ENCODE results near the gene FBXO45.
A peak's percentile ranks its signal among the peaks of the same experiment; 100 is the strongest.
"Not testable (repeated sequence)": the region's sequence is repeated elsewhere in the genome, so short reads cannot be mapped to it uniquely, and the experiment has no call there.

Gene FBXO45

GRCh38 chr3:196557236-196557635, 11.2 kb upstream of the FBXO45 start:
- DNase-seq (ENCODE audit: low spot score): no peak

- no peak for DNase-seq (ENCODE audit: low spot score)
Measured at GRCh38 chr3:196558476-196558875, 10.0 kb upstream of the FBXO45 start.

DNA sequence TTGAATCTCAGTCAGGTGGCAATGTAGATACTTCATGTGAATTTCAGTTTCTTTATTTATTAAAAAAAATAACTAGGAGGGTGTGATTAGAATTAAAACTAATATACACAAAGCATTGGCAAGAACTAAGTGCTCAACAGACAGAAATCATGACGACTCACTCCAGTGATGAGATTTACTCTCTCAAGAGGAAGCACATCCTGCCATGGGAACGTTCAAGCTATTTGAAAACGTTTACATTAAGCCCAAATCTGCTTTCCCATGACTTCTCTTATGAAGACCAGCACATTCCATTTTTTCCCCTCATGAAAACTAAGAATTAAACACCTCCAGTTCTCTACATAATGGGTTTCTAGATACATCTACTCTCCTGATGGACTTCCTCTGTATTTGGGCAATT, 8.6 kb upstream of the FBXO45 start:
- DNase-seq (ENCODE audit: low spot score): no peak

DNA sequence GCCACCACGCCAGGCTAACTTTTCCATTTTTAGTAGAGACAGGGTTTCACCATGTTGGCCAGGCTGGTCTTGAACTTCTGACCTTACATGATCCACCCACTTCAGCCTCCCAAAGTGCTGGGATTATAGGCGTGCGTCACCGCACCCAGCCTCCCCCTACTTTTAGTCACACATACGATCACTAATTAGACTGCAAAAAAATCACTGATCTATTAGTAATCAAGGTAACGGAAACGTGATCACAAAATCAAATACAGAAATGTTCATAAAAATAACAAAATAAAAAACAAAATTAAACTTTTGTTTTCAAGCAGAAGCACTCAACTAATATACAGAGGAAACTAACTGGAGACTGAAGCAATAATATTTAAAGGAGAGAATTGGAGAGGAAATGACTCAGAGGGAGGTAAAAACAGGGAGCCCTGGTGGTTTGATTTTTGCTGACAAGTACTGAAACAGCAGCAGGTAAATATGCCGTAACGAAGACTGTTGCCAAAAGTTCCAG, 4.7 kb upstream of the FBXO45 start:
- no peak for DNase-seq (ENCODE audit: low spot score)

DNA sequence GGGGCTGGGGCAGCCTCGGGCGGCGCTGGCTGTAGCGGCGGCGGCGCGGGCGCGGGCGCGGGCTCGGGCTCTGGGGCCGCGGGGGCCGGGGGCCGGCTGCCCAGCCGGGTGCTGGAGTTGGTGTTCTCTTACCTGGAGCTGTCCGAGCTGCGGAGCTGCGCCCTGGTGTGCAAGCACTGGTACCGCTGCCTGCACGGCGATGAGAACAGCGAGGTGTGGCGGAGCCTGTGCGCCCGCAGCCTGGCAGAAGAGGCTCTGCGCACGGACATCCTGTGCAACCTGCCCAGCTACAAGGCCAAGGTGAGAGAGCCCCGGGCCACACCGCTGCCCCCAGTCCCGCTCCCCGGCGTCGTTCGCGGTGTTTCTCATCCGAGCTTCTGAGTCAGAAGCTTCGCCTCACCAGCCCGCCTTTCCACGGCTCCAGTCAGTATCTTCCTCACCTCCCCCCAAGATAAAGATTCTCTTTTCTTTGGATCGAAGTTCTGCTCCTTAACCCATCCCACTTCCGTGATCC, 600 bp downstream of the FBXO45 start:
- DNase-seq (ENCODE audit: low spot score): no peak

DNA sequence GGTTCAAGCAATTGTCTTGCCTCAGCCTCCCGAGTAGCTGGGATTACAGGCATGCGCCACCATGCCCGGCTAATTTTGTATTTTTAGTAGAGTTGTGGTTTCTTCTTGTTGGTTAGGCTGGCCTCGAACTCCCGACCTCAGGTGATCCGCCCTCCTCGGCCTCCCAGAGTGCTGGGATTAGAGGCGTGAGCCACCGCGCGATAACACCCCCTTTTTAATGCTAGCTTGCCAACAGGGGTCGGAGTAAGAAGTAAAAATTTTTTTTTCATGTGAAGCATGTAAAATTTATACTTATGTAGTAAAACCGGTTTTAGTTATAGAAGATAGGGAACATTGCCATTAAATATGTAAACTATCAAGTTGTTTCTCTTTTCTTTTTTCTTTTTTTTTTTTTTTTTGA, 1.9 kb downstream of the FBXO45 start:
- not testable (repeated sequence) for DNase-seq (ENCODE audit: low spot score)

- no peak for DNase-seq (ENCODE audit: low spot score)
Measured at GRCh38 chr3:196572389-196572788, 3.9 kb downstream of the FBXO45 start.

GRCh38 chr3:196585044-196585757, 16.7 kb downstream of the FBXO45 start:
- no peak for DNase-seq (ENCODE audit: low spot score)

DNA sequence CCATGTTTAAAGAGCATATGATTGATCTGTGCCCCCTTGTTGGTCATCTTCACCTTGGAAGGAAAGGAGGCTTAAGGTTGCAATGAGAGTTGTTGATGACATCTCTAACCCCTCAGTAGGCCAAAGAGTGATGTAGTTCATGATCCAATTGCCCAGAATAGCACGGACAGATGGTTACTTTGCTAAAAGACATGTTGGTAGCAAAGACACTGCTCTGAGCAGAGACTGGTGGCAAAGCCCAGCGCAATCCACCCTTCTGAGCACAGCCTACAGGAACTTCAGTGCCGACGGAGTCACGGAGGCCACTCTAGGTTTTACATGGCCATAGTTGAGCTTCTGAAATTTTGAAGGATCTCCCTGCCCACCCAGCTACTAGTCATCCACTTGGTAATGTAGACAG, 21.8 kb downstream of the FBXO45 start:
- no peak for DNase-seq (ENCODE audit: low spot score)

GRCh38 chr3:196596355-196596754, 27.9 kb downstream of the FBXO45 start:
- no peak for DNase-seq (ENCODE audit: low spot score)

DNA sequence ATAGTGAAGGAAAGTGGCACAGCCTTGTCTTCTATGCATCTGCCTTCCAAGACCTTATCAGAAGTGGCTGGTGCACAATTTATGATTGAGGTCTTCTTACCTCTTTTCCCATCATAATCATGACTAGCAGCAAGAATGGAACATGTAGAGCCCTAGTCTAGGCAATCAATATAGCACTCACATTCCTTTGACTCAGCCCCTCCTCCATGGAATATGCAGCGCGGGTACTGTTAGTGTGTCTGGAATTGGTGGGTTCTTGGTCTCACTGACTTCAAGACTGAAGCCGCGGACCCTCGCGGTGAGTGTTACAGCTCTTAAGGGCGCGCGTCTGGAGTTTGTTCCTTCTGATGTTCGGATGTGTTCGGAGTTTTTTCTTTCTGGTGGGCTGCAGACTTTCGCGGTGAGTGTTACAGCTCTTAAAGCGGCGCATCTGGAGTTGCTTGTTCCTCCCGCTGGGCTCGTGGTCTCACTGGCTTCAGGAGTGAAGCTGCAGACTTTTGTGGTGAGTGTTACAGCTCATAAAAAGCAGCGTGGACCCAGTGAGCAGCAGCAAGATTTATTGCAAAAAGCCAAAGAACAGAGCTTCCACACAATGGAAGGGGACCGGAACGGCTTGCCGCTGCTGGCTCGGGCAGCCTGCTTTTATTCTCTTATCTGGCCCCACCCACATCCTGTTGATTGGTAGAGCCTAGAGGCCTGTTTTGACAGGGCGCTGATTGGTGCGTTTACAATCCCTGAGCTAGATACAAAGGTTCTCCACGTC, 29.7 kb downstream of the FBXO45 start:
- DNase-seq (ENCODE audit: low spot score): not testable (repeated sequence)

DNA sequence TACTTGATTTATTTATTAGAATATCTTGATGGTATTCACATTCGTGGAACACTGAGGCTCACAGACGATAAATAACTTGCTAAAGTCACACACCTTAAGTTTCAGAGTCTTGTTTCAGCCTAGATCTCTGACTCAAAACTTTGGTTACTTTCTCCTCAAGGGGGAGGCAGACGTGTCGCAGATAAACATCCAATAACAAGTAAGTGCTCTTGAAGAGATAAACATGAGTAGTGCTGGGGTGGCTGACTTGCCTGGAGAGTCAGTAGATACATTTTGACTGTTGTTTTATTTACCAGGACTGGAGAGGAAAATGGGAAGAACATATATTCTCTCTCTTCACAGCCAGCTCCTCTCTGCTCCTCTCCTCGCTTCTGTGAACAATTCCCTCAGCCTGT, 31.3 kb downstream of the FBXO45 start:
- DNase-seq (ENCODE audit: low spot score): no peak

- no peak for DNase-seq (ENCODE audit: low spot score)
Measured at GRCh38 chr3:196600359-196600758, 31.9 kb downstream of the FBXO45 start.

DNA sequence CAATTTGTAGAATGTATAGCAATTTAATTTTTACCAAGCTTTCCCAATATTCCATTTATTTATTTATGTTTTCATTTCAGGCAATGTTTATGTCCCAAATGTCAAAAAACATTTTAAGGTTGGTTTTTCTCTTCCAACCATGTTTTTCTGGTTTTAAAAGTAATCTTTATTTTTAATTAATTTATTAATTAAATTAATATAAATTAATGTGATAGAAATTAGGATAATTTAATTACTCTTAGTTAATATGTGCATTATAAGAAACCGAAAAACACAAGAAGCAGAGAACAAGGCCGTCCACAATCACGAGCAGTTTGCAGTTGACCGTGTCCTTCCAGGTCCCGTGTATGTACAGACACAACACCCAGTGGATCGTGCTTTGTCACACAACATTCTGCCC, 34.2 kb downstream of the FBXO45 start:
- no peak for DNase-seq (ENCODE audit: low spot score)

- no peak for DNase-seq (ENCODE audit: low spot score)
Measured at GRCh38 chr3:196603683-196604082, 35.2 kb downstream of the FBXO45 start.

DNA sequence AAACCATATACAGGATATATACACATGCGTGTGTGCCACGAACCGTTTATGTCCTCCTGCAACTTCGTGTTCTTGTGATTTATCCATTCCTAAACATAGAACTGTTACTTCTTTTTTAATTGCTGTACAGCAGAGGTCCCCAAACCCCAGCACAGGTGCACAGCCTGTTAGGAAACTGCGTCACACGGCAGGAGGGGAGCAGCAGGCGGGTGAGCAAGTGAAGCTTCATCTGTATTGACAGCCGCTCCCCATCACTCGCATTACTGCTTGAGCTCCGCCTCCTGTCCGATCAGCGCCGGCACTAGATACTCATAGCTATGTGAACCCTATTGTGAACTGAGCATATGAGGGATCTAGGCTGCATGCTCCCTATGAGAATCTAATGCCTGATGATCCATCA, 36.1 kb downstream of the FBXO45 start:
- DNase-seq (ENCODE audit: low spot score): no peak

- no peak for DNase-seq (ENCODE audit: low spot score)
Measured at GRCh38 chr3:196608693-196609092, 40.2 kb downstream of the FBXO45 start.

- peak; percentile 94 for DNase-seq (ENCODE audit: low spot score)
Measured at GRCh38 chr3:196609343-196609775, 40.9 kb downstream of the FBXO45 start.

GRCh38 chr3:196609805-196610515, 41.5 kb downstream of the FBXO45 start:
- DNase-seq (ENCODE audit: low spot score): no peak

DNA sequence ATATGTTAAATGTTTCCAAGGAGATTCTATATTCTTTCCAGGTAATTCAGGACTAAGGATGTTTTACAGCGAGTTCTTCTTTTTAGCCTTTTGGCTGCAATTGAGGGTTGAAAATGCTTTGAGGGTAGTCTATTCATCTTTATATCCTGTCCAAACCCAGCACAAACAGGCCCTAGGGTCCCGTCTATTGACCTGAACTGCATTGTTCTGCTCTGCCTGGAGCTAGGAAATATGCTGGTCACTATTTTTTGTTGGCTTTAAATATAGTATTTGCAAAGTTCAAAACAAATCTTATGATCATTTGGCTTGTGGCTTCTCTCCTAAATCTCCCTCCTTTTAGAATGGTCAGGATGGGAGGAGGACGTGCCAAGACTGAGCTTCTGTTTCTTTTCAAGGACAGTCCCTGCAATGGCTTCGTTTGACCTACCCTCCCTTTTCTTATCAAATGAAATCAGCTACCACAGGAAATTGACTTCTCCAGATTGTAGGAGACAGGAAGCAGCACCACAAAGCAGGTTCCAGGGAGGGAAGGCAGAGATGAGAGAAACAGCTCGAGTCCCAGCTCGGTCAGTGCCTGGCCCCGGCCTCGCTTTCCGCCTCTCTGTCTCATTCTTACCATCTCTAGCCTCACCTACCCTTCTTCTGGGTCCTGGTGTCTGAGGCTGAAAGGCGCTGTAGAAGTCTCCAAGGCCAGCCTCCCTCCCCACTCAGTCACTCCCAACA, 43.5 kb downstream of the FBXO45 start:
- DNase-seq (ENCODE audit: low spot score): no peak

- DNase-seq (ENCODE audit: low spot score): not testable (repeated sequence)
Measured at GRCh38 chr3:196615234-196615633, 46.8 kb downstream of the FBXO45 start.

DNA sequence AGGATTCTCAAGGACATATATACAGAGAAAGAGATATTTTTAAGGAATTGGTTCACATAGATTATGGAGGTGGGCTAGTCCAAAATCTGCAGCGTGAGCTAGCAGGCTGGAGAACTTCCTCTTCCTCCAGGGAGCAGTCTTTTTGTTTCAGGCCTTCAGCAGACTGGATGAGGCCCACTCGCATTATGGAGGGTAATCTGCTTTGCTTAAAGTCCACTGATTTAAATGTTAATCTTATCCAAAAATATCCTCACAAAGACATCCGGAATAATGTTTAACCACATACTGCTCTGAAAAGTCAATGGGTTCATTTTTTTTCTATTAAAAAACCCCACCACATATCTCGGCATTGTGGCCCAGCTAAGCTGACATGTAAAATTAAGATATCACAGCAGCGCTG, 48.8 kb downstream of the FBXO45 start:
- DNase-seq (ENCODE audit: low spot score): no peak
